Astrocyte (in vitro differentiated cells and primary cell): Measurements from ENCODE around the gene SMYD2. TPM values are rescaled to one million over a fixed set of nuclear protein-coding genes. Genes with fewer than 3 reads are reported as not detected.

Experiments used
- DNase-seq: peaks from one replicate; pipeline ENCODE4 v3.0.0-alpha.2; 2010; ENCODE audit warnings: low read depth
- FAIRE-seq: peaks from 2 replicates; lab custom pipeline; 2011; peaks lifted over from hg19 to GRCh38; lab: Jason Lieb, UNC
- H2AFZ ChIP-seq: 2 replicates; pipeline ENCODE4 v1.6.0; 2012; ENCODE audit warnings: low read depth, low read length, inconsistent platforms
- H3K27ac ChIP-seq: 2 replicates; pipeline ENCODE4 v1.5.1; 2011; ENCODE audit warnings: low read depth, low read length, inconsistent platforms
- H3K27me3 ChIP-seq: 2 replicates; pipeline ENCODE4 v1.6.0; 2011; ENCODE audit warnings: low read length, inconsistent platforms; ENCODE audit not compliant: insufficient read depth
- H3K36me3 ChIP-seq: 2 replicates; pipeline ENCODE4 v1.5.1; 2011; ENCODE audit warnings: low read length, inconsistent platforms; ENCODE audit not compliant: insufficient read depth
- H3K4me1 ChIP-seq: 2 replicates; pipeline ENCODE4 v1.5.1; 2011; ENCODE audit warnings: low read length, inconsistent platforms; ENCODE audit not compliant: insufficient read depth
- H3K4me2 ChIP-seq: 2 replicates; pipeline ENCODE4 v1.6.0; 2012; ENCODE audit warnings: low read length, inconsistent platforms
- H3K4me3 ChIP-seq: 2 replicates; pipeline ENCODE4 v1.5.1; 2011; ENCODE audit warnings: low read depth, mild to moderate bottlenecking, low read length, inconsistent platforms; ENCODE audit not compliant: insufficient read depth
- H3K79me2 ChIP-seq: 2 replicates; pipeline ENCODE4 v1.6.0; 2012; ENCODE audit warnings: mild to moderate bottlenecking, low read length, inconsistent platforms; ENCODE audit not compliant: insufficient read depth
- H3K9ac ChIP-seq: 2 replicates; pipeline ENCODE4 v1.6.0; 2012; ENCODE audit warnings: mild to moderate bottlenecking, low read length, inconsistent platforms
- H3K9me3 ChIP-seq: 2 replicates; pipeline ENCODE4 v1.5.1; 2012; ENCODE audit warnings: low read depth, mild to moderate bottlenecking, low read length, inconsistent platforms; ENCODE audit not compliant: insufficient read depth
- H4K20me1 ChIP-seq: 2 replicates; pipeline ENCODE4 v1.6.0; 2012; ENCODE audit warnings: low read length, inconsistent platforms; ENCODE audit not compliant: insufficient read depth
- H3K27ac Mint-ChIP-seq: one replicate; pipeline ENCODE4 v1.8.0; 2021; ENCODE audit warnings: mild to moderate bottlenecking, mixed read lengths; ENCODE audit not compliant: unreplicated experiment
- H3K27me3 Mint-ChIP-seq: one replicate; pipeline ENCODE4 v1.8.0; 2021; ENCODE audit warnings: low read depth, mixed read lengths; ENCODE audit not compliant: unreplicated experiment
- H3K36me3 Mint-ChIP-seq: one replicate; pipeline ENCODE4 v1.8.0; 2021; ENCODE audit warnings: low read depth, mixed read lengths; ENCODE audit not compliant: unreplicated experiment
- H3K4me1 Mint-ChIP-seq: one replicate; pipeline ENCODE4 v1.8.0; 2021; ENCODE audit warnings: low read depth, mixed read lengths; ENCODE audit not compliant: unreplicated experiment
- H3K4me3 Mint-ChIP-seq: one replicate; pipeline ENCODE4 v1.8.0; 2021; ENCODE audit warnings: mild to moderate bottlenecking, moderate library complexity, mixed read lengths; ENCODE audit not compliant: unreplicated experiment
- H3K9me3 Mint-ChIP-seq: one replicate; pipeline ENCODE4 v1.8.0; 2021; ENCODE audit warnings: mild to moderate bottlenecking, mixed read lengths; ENCODE audit not compliant: unreplicated experiment
- CTCF ChIP-seq: IDR thresholded peaks from 2 replicates; pipeline ENCODE4 v1.5.1; 2011; ENCODE audit warnings: low read depth, mild to moderate bottlenecking, inconsistent platforms, low read length, moderate library complexity; ENCODE audit not compliant: insufficient read depth
- EZH2 ChIP-seq: IDR thresholded peaks from 2 replicates; pipeline ENCODE4 v1.6.1; 2012; ENCODE audit warnings: mild to moderate bottlenecking, low read length, inconsistent platforms; ENCODE audit not compliant: insufficient read depth
- total RNA-seq: library from RNA; stranded (reverse); gene quantifications from 2 replicates; pipeline ENCODE4 v1.2.1, GENCODE V29; 2021

Gene SMYD2
- total RNA-seq, 1 donor from 2014 or later = 38.6 TPM

GRCh38 chr1:214318956-214319736 is 38.2 kb downstream of the SMYD2 start:
- Mint-ChIP-seq H3K36me3 (peaks cover 19% of the 10 kb centered on the region), H3K4me3 (no peak overlapping the region), H3K9me3 (no peaks in the 10 kb centered on the region), H3K27ac (no peak overlapping the region), H3K27me3 (no peaks in the 10 kb centered on the region), H3K4me1 (peaks cover 24% of the 10 kb centered on the region)
- H4K20me1 ChIP-seq = no peaks in the 10 kb centered on the region
- DNase-seq (no peak), FAIRE-seq (no peak)
- peaks cover 18% of the 10 kb centered on the region for H3K4me1 ChIP-seq
- H3K9me3 ChIP-seq = no peaks in the 10 kb centered on the region
- no peaks in the 10 kb centered on the region for H3K27me3 ChIP-seq
- H3K9ac ChIP-seq = no peak overlapping the region
- H2AFZ ChIP-seq = no peak overlapping the region
- H3K36me3 ChIP-seq = peaks cover 8% of the 10 kb centered on the region
- no peak for TF ChIP-seq EZH2
- no peak for TF ChIP-seq CTCF
- H3K27ac ChIP-seq = no peak overlapping the region
- no peak overlapping the region for H3K4me2 ChIP-seq
- no peaks in the 10 kb centered on the region for H3K79me2 ChIP-seq
- H3K4me3 ChIP-seq = no peak overlapping the region

DNA sequence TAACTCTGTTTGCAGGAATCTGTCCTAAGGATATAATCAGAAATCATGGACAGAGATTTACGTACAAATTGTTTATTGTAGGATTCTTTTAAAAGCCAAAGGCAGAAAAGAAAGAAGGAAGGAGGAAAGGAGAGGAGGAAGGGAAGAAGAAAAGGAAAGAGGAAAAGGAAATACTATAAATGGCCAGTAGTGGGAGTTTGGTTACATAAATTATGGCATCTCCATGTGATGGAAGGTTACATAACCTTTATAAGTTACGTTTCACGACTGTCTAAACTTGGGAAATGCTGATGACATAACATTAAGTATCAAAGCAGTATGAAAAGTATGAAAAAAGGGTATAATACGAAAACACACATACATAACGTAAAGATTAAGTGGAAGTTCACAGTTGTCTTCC is 39.0 kb downstream of the SMYD2 start:
- Histone ChIP-seq H3K4me3 (no peak overlapping the region), H2AFZ (no peak overlapping the region), H3K79me2 (no peaks in the 10 kb centered on the region), H4K20me1 (no peaks in the 10 kb centered on the region), H3K27me3 (no peaks in the 10 kb centered on the region), H3K36me3 (peaks cover 8% of the 10 kb centered on the region), H3K9ac (no peak overlapping the region), H3K4me2 (no peak overlapping the region), H3K9me3 (no peaks in the 10 kb centered on the region), H3K27ac (no peak overlapping the region), H3K4me1 (peaks cover 18% of the 10 kb centered on the region)
- Mint-ChIP-seq H3K36me3 (peaks cover 19% of the 10 kb centered on the region), H3K27me3 (no peaks in the 10 kb centered on the region), H3K9me3 (no peaks in the 10 kb centered on the region), H3K27ac (no peak overlapping the region), H3K4me1 (peaks cover 24% of the 10 kb centered on the region), H3K4me3 (no peak overlapping the region)
- no peak for TF ChIP-seq CTCF
- TF ChIP-seq EZH2 = no peak
- FAIRE-seq (no peak), DNase-seq (no peak)
